Keratinocyte (primary cell): ENCODE data around the gene TAF4. TPM values are rescaled to one million over a fixed set of nuclear protein-coding genes. Genes with fewer than 3 reads are reported as not detected.

ENCODE experiments used
- DNase-seq: peaks from one replicate; pipeline ENCODE4 v3.0.0-alpha.2; 2011; ENCODE audit warnings: low read depth, missing footprints, low spot score
- FAIRE-seq: peaks from 2 replicates; lab custom pipeline; 2011; peaks lifted over from hg19 to GRCh38; lab: Jason Lieb, UNC
- H2AFZ ChIP-seq: 2 replicates; pipeline ENCODE4 v1.6.0; 2012; ENCODE audit warnings: low read length, control low read depth, inconsistent platforms; ENCODE audit not compliant: control insufficient read depth
- H3K27ac ChIP-seq: 2 replicates; pipeline ENCODE4 v1.5.1; 2011; ENCODE audit warnings: low read length; ENCODE audit not compliant: control insufficient read depth, insufficient read depth
- H3K27me3 ChIP-seq: 3 replicates; pipeline ENCODE4 v1.6.0; 2011; ENCODE audit warnings: low read length; ENCODE audit not compliant: control insufficient read depth, insufficient read depth; ENCODE audit errors: extremely low read depth
- H3K36me3 ChIP-seq, 2 experiments: 2 replicates in 1 of 2; 3 replicates in 1 of 2; pipeline ENCODE4 v1.5.1; 2011; ENCODE audit warnings: low read length in 2 of 2, mild to moderate bottlenecking in 1 of 2; ENCODE audit not compliant: control insufficient read depth in 2 of 2, insufficient read depth in 2 of 2; ENCODE audit errors: extremely low read depth in 1 of 2
- H3K4me1 ChIP-seq: 3 replicates; pipeline ENCODE4 v1.5.1; 2011; ENCODE audit warnings: low read length; ENCODE audit not compliant: control insufficient read depth, insufficient read depth; ENCODE audit errors: extremely low read depth
- H3K4me2 ChIP-seq: 3 replicates; pipeline ENCODE4 v1.6.0; 2011; ENCODE audit warnings: low read depth, low read length; ENCODE audit not compliant: control insufficient read depth, insufficient read depth; ENCODE audit errors: extremely low read depth
- H3K4me3 ChIP-seq, 3 experiments: fragments of 200-600 bp in 1 of 3; sonication (generic) in 1 of 3; 2 replicates in 2 of 3; 3 replicates in 1 of 3; pipeline ENCODE4 v1.5.1; 2011 to 2016; ENCODE audit warnings: low read length in 3 of 3, mild to moderate bottlenecking in 3 of 3, control low read depth in 2 of 3, inconsistent platforms in 1 of 3, low read depth in 1 of 3, mixed read lengths in 1 of 3, mixed run types in 1 of 3, moderate library complexity in 1 of 3; ENCODE audit not compliant: control insufficient read depth in 2 of 3, insufficient read depth in 2 of 3; ENCODE audit errors: extremely low read depth in 1 of 3
- H3K79me2 ChIP-seq: 2 replicates; pipeline ENCODE4 v1.6.0; 2012; ENCODE audit warnings: low read length; ENCODE audit not compliant: control insufficient read depth, insufficient read depth
- H3K9ac ChIP-seq: 3 replicates; pipeline ENCODE4 v1.6.0; 2011; ENCODE audit warnings: low read length; ENCODE audit not compliant: control insufficient read depth, insufficient read depth; ENCODE audit errors: extremely low read depth
- H3K9me1 ChIP-seq: 3 replicates; pipeline ENCODE4 v1.6.0; 2011; ENCODE audit warnings: low read length; ENCODE audit not compliant: control insufficient read depth, insufficient read depth; ENCODE audit errors: extremely low read depth
- H3K9me3 ChIP-seq: 2 replicates; pipeline ENCODE4 v1.5.1; 2012; ENCODE audit warnings: low read depth, low read length; ENCODE audit not compliant: control insufficient read depth
- H4K20me1 ChIP-seq: 3 replicates; pipeline ENCODE4 v1.6.0; 2011; ENCODE audit warnings: low read length; ENCODE audit not compliant: control insufficient read depth, insufficient read depth; ENCODE audit errors: extremely low read depth
- CTCF ChIP-seq, 3 experiments: IDR thresholded peaks in 1 of 3; conservative IDR thresholded peaks in 1 of 3; optimal IDR thresholded peaks in 1 of 3; 2 replicates in 2 of 3; 3 replicates in 1 of 3; pipeline versions ENCODE3 to v1.5.1; 2011; ENCODE audit warnings: low read length in 3 of 3, mild to moderate bottlenecking in 3 of 3, moderate library complexity in 2 of 3, control low read depth in 1 of 3, inconsistent platforms in 1 of 3; ENCODE audit not compliant: insufficient read depth in 2 of 3; ENCODE audit errors: extremely low read depth in 1 of 3
- EZH2 ChIP-seq: IDR thresholded peaks from one replicate; pipeline ENCODE4 v1.6.1; 2012; ENCODE audit warnings: inconsistent platforms, mild to moderate bottlenecking, low read length, moderate library complexity
- dilution Hi-C: fragments of 300-500 bp; cut with MboI; formaldehyde crosslinking; loops from one replicate; pipeline ENCODE4 v1.7.0; 2020; ENCODE audit warnings: low sequenced_read_pairs; ENCODE audit not compliant: extremely low pct_ligation_motif_present
- polyA plus RNA-seq, 5 experiments: library from polyadenylated mRNA; depleted of rRNA in 3 of 5; stranded (reverse) in 3 of 5; stranded (forward) in 1 of 5; unstranded in 1 of 5; fragments of >200 nt; gene quantifications; 1 replicate in 1 of 5; 2 replicates in 3 of 5; 3 replicates in 1 of 5; pipeline versions ENCODE4 v1.2.1 to v1.2.3, GENCODE V29; 2011 to 2012; ENCODE audit warnings: missing spikeins in 2 of 5, low read depth in 1 of 5, low replicate concordance in 1 of 5

Gene TAF4
- polyA plus RNA-seq, 1 donor (not counting 4 experiments of a cell fraction or from before 2014, with no cell fraction given) = 3.3 TPM

DNA sequence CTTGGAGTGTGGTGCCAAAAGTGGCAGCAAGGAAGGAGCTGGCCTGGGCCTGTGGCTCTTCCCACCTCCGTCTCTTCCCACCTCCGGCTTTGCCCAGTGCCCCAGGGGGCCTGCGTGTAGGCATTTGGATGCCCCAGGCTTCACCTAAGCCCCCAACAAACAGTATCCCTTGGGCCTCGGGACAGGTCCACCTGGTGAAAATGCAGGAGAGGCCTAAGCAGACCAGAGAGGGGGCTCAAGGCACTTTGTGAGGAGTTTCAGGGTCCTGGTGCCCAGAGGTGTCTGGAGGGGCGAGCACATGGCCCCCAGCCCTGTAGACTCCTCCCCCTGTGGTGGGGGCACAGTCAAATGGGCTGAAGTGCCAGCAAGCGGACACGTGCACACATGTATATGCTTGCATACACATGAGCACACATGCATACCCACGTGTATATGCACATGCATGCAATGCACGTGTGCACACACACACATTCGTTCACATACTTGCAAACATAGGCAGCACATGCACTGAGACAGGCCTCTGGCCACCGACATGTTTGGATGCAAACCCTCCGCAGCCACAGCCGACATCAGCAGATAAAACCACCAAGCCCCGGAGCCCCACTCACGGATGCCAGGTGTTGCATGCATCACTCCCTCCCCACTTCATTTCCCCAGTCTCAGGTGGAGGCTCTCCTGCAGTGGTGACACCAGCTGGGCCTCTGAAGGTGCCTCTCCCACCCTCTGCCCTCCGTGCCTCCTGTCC, 124.5 kb downstream of the TAF4 start:
- H4K20me1 ChIP-seq = no peaks in the 10 kb centered on the region
- TF ChIP-seq CTCF (optimal IDR thresholded peaks at IDR 0.05 in 1 of 3, IDR thresholded peaks at IDR 0.05 in 1 of 3, conservative IDR thresholded peaks at IDR 0.05 in 1 of 3; ENCODE audit: extremely low read depth in 1 of 3, insufficient read depth in 2 of 3, low read length in 3 of 3) (no peak), EZH2 (no peak)
- no peak overlapping the region for H3K27ac ChIP-seq
- H3K4me2 ChIP-seq = no peak overlapping the region
- FAIRE-seq (no peak), DNase-seq (no peak)
- no peak overlapping the region for H3K4me3 ChIP-seq
- H3K4me1 ChIP-seq = no peaks in the 10 kb centered on the region
- dilution Hi-C loops = no loop called here
- no peak overlapping the region for H2AFZ ChIP-seq
- no peak overlapping the region for H3K9ac ChIP-seq
- H3K36me3 ChIP-seq = no peaks in the 10 kb centered on the region
- H3K9me1 ChIP-seq = no peaks in the 10 kb centered on the region
- H3K79me2 ChIP-seq = no peaks in the 10 kb centered on the region
- peaks cover 4% of the 10 kb centered on the region for H3K27me3 ChIP-seq
- H3K9me3 ChIP-seq = no peaks in the 10 kb centered on the region

GRCh38 chr20:61940491-61940890, 125.2 kb downstream of the TAF4 start:
- Histone ChIP-seq H3K79me2 (no peaks in the 10 kb centered on the region), H3K36me3 (no peaks in the 10 kb centered on the region), H3K4me2 (no peak overlapping the region), H3K27ac (no peak overlapping the region), H3K4me1 (no peaks in the 10 kb centered on the region), H3K27me3 (peaks cover 4% of the 10 kb centered on the region), H2AFZ (no peak overlapping the region), H4K20me1 (no peaks in the 10 kb centered on the region), H3K4me3 (no peak overlapping the region), H3K9ac (no peak overlapping the region), H3K9me1 (no peaks in the 10 kb centered on the region), H3K9me3 (no peaks in the 10 kb centered on the region)
- DNase-seq (no peak), FAIRE-seq (no peak)
- no peak for TF ChIP-seq EZH2
- TF ChIP-seq CTCF (optimal IDR thresholded peaks at IDR 0.05 in 1 of 3, IDR thresholded peaks at IDR 0.05 in 1 of 3, conservative IDR thresholded peaks at IDR 0.05 in 1 of 3; ENCODE audit: extremely low read depth in 1 of 3, insufficient read depth in 2 of 3, low read length in 3 of 3) = no peak
- dilution Hi-C loops = no loop called here
